H9 (cell line): ENCODE results near the gene STPG1. TPM values are rescaled to one million over a fixed set of nuclear protein-coding genes. Genes with fewer than 3 reads are reported as not detected.

Experiments
- DNase-seq: peaks from one replicate; pipeline ENCODE4 v3.0.0-alpha.2; 2017
- H2AFZ ChIP-seq: one replicate; pipeline ENCODE4 v1.6.1; 2013; ENCODE audit warnings: mild to moderate bottlenecking, low read length, control low read depth, moderate library complexity
- H2AK5ac ChIP-seq: 2 replicates; pipeline ENCODE4 v1.6.1; 2013; ENCODE audit warnings: low read length, control low read depth, mixed read lengths; ENCODE audit not compliant: insufficient read length
- H2BK120ac ChIP-seq: one replicate; pipeline ENCODE4 v1.6.1; 2013; ENCODE audit warnings: low read depth, mild to moderate bottlenecking, low read length, control low read depth, inconsistent platforms; ENCODE audit not compliant: poor library complexity, severe bottlenecking
- H2BK12ac ChIP-seq: 2 replicates; pipeline ENCODE4 v1.6.1; 2013; ENCODE audit warnings: low read length, control low read depth, mixed read lengths, low read depth; ENCODE audit not compliant: insufficient read length
- H2BK15ac ChIP-seq: 2 replicates; pipeline ENCODE4 v1.6.1; 2013; ENCODE audit warnings: low read depth, low read length, control low read depth
- H2BK20ac ChIP-seq: one replicate; pipeline ENCODE4 v1.6.1; 2013; ENCODE audit warnings: low read depth, mild to moderate bottlenecking, low read length, control low read depth, inconsistent platforms; ENCODE audit not compliant: poor library complexity, severe bottlenecking
- H2BK5ac ChIP-seq: 2 replicates; pipeline ENCODE4 v1.6.1; 2013; ENCODE audit warnings: low read length, control low read depth, mixed read lengths; ENCODE audit not compliant: insufficient read length
- H3K14ac ChIP-seq: 2 replicates; pipeline ENCODE4 v1.6.1; 2013; ENCODE audit warnings: low read length, control low read depth; ENCODE audit not compliant: insufficient read depth
- H3K18ac ChIP-seq: 2 replicates; pipeline ENCODE4 v1.6.1; 2013; ENCODE audit warnings: low read depth, mild to moderate bottlenecking, mixed read lengths, low read length, control low read depth; ENCODE audit not compliant: insufficient read length
- H3K23ac ChIP-seq: 2 replicates; pipeline ENCODE4 v1.6.1; 2013; ENCODE audit warnings: low read length, control low read depth, mixed read lengths, low read depth; ENCODE audit not compliant: insufficient read length
- H3K23me2 ChIP-seq: 2 replicates; pipeline ENCODE4 v1.6.1; 2013; ENCODE audit warnings: low read depth, mild to moderate bottlenecking, mixed read lengths, low read length, control low read depth; ENCODE audit not compliant: insufficient read length, poor library complexity, severe bottlenecking
- H3K27ac ChIP-seq: 2 replicates; pipeline ENCODE4 v1.5.1; 2013; ENCODE audit warnings: low read length, control low read depth, mixed read lengths, low read depth; ENCODE audit not compliant: insufficient read length
- H3K27me3 ChIP-seq: 2 replicates; pipeline ENCODE4 v1.6.1; 2013; ENCODE audit warnings: low read length, control low read depth, inconsistent platforms; ENCODE audit not compliant: insufficient read depth
- H3K4ac ChIP-seq: 2 replicates; pipeline ENCODE4 v1.6.1; 2013; ENCODE audit warnings: low read depth, mild to moderate bottlenecking, control low read depth, inconsistent platforms, low read length, moderate library complexity
- H3K4me1 ChIP-seq: 2 replicates; pipeline ENCODE4 v1.6.1; 2013; ENCODE audit warnings: low read length, control low read depth, inconsistent platforms; ENCODE audit not compliant: insufficient read depth
- H3K4me2 ChIP-seq: 2 replicates; pipeline ENCODE4 v1.6.1; 2013; ENCODE audit warnings: low read length, control low read depth, mixed read lengths; ENCODE audit not compliant: insufficient read length, insufficient read depth
- H3K56ac ChIP-seq: 2 replicates; pipeline ENCODE4 v1.6.1; 2013; ENCODE audit warnings: low read depth, mild to moderate bottlenecking, mixed read lengths, low read length, control low read depth; ENCODE audit not compliant: insufficient read length
- H3K79me1 ChIP-seq: 2 replicates; pipeline ENCODE4 v1.6.1; 2013; ENCODE audit warnings: low read depth, mild to moderate bottlenecking, moderate library complexity, low read length, control low read depth, inconsistent platforms; ENCODE audit not compliant: insufficient read depth, poor library complexity, severe bottlenecking
- H3K79me2 ChIP-seq: 2 replicates; pipeline ENCODE4 v1.6.1; 2013; ENCODE audit warnings: low read length, control low read depth, inconsistent platforms; ENCODE audit not compliant: insufficient read depth
- H3K9ac ChIP-seq: 2 replicates; pipeline ENCODE4 v1.6.1; 2013; ENCODE audit warnings: low read length, control low read depth, mixed read lengths; ENCODE audit not compliant: insufficient read length; ENCODE audit errors: extremely low read depth
- H3K9me3 ChIP-seq: one replicate; pipeline ENCODE4 v1.6.1; 2013; ENCODE audit warnings: low read depth, low read length, inconsistent platforms; ENCODE audit not compliant: control insufficient read depth
- H3T11ph ChIP-seq: one replicate; pipeline ENCODE4 v1.6.1; 2013; ENCODE audit warnings: mild to moderate bottlenecking, low read length, control low read depth, inconsistent platforms
- H4K20me1 ChIP-seq: one replicate; pipeline ENCODE4 v1.6.1; 2013; ENCODE audit not compliant: control insufficient read depth, insufficient read length, insufficient read depth
- H4K5ac ChIP-seq: 2 replicates; pipeline ENCODE4 v1.6.1; 2013; ENCODE audit warnings: low read depth, mild to moderate bottlenecking, mixed read lengths, low read length, control low read depth; ENCODE audit not compliant: insufficient read length
- H4K8ac ChIP-seq: replicated peaks from 2 replicates; pipeline ENCODE4 v1.6.1; 2013; ENCODE audit warnings: low read length, control low read depth, mixed read lengths, low read depth; ENCODE audit not compliant: insufficient read length
- H4K91ac ChIP-seq: 2 replicates; pipeline ENCODE4 v1.6.1; 2013; ENCODE audit warnings: low read depth, mild to moderate bottlenecking, moderate library complexity, mixed read lengths, low read length, control low read depth; ENCODE audit not compliant: insufficient read length
- H3K27ac Mint-ChIP-seq, 3 experiments: 2 replicates in 2 of 3; 3 replicates in 1 of 3; pipeline ENCODE4 v1.8.0; 2020 to 2021; ENCODE audit warnings: mixed read lengths in 3 of 3, mild to moderate bottlenecking in 1 of 3, moderate library complexity in 1 of 3
- H3K27me3 Mint-ChIP-seq: 2 replicates; pipeline ENCODE4 v1.8.0; 2021; ENCODE audit warnings: low read depth, mild to moderate bottlenecking, moderate library complexity, mixed read lengths
- H3K36me3 Mint-ChIP-seq, 3 experiments: 2 replicates in 2 of 3; 3 replicates in 1 of 3; pipeline ENCODE4 v1.8.0; 2020 to 2021; ENCODE audit warnings: low read depth in 3 of 3, mixed read lengths in 3 of 3; ENCODE audit not compliant: insufficient read depth in 1 of 3
- H3K4me1 Mint-ChIP-seq, 2 experiments: 2 replicates each; pipeline ENCODE4 v1.8.0; 2020; ENCODE audit warnings: mixed read lengths in 2 of 2
- H3K4me3 Mint-ChIP-seq, 2 experiments: 2 replicates in 1 of 2; 3 replicates in 1 of 2; pipeline ENCODE4 v1.8.0; 2020 to 2021; ENCODE audit warnings: mild to moderate bottlenecking in 2 of 2, mixed read lengths in 2 of 2, moderate library complexity in 1 of 2
- H3K9me3 Mint-ChIP-seq, 2 experiments: 2 replicates in 1 of 2; 3 replicates in 1 of 2; pipeline ENCODE4 v1.8.0; 2020; ENCODE audit warnings: mild to moderate bottlenecking in 2 of 2, mixed read lengths in 2 of 2, moderate library complexity in 1 of 2
- CTCF ChIP-seq: fragments of 200-600 bp; sonication (generic); conservative IDR thresholded peaks from 3 replicates; pipeline ENCODE4 v1.8.0; 2021; ENCODE audit warnings: antibody characterized with exemption, mild to moderate bottlenecking
- WGBS: extraction: QIAGEN DNeasy Blood & Tissue Kit; methylation state at CpG from one replicate; pipeline ENCODE4 v1.1.7; 2013; ENCODE audit warnings: missing lambda C conversion rate, low lambda C conversion rate, mixed read lengths; ENCODE audit not compliant: insufficient read length; ENCODE audit errors: extremely low coverage; 5-methylcytosine and 5-hydroxymethylcytosine counted together
- total RNA-seq: library from RNA; stranded (reverse); gene quantifications from 2 replicates; pipeline ENCODE4 v1.2.1, GENCODE V29; 2021

The STPG1 gene
- total RNA-seq, 1 experiment from 2014 or later: 8.3 TPM

- Histone ChIP-seq H3K79me1 (no peaks in the 10 kb centered on the region), H3K9me3 (no peaks in the 10 kb centered on the region), H3K56ac (no peak overlapping the region), H3T11ph (no peak overlapping the region), H2BK120ac (no peak overlapping the region), H2BK20ac (no peak overlapping the region), H3K4me1 (no peaks in the 10 kb centered on the region; the same call in 1 of the 2 replicates), H3K18ac (no peak overlapping the region), H3K4ac (no peak overlapping the region), H4K20me1 (no peaks in the 10 kb centered on the region), H4K8ac (no peak overlapping the region), H3K9ac (no peak overlapping the region), H2BK12ac (no peak overlapping the region), H2BK15ac (no peak overlapping the region), H3K27ac (no peak overlapping the region), H2AFZ (no peak overlapping the region), H3K27me3 (no peaks in the 10 kb centered on the region), H4K91ac (no peak overlapping the region), H3K23me2 (peaks cover 12% of the 10 kb centered on the region), H3K14ac (no peak overlapping the region), H3K79me2 (no peaks in the 10 kb centered on the region), H2BK5ac (no peak overlapping the region), H3K4me2 (peak overlapping the region; percentile 76), H3K23ac (no peak overlapping the region), H2AK5ac (no peak overlapping the region), H4K5ac (no peak overlapping the region)
- H3K4me3 Mint-ChIP-seq: peak overlapping the region; percentile 91 to 93
- peaks cover 22 to 33% of the 10 kb centered on the region in 2 experiments for H3K4me1 Mint-ChIP-seq
- no peak for TF ChIP-seq CTCF
- no peaks in the 10 kb centered on the region; a peak in 1 of 5 replicates for H3K9me3 Mint-ChIP-seq
- peaks cover 0 to 4% (median 3%) of the 10 kb centered on the region in 3 experiments; a peak in 4 of 7 replicates for H3K36me3 Mint-ChIP-seq
- peak overlapping the region; percentile 41 to 86 (median 77); a peak in 5 of 7 replicates for H3K27ac Mint-ChIP-seq
- WGBS: no CpG with 5 or more reads among the region's 35 CpGs
- no peak for DNase-seq
- H3K27me3 Mint-ChIP-seq: peaks cover 3% of the 10 kb centered on the region
Measured at GRCh38 chr1:24415910-24416665, 2.5 kb upstream of the STPG1 start.
